ENCODE data around the gene PNRC1.
"Not testable (repeated sequence)": the region's sequence is repeated elsewhere in the genome, so short reads cannot be mapped to it uniquely, and the experiment has no call there.

PNRC1 gene

DNA sequence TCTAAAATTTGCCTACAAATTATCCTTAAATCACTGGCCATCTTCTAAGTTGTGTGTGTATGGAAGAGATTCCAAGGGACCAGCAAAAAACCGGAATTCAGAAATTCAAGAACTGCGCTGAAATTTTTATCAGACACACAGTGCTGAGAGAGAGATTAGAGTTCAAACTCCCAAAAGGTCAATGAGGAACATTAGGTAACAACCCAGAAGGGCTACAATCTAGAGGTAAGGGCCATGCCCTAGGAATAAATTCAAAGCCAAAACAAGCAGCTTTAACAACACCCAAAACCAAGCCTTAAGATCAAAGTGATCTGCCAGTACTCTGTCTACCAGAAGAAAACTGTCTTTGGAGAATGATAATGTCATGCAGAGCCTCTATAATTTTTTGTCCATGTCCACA lies 19.6 kb downstream of the PNRC1 start:
- DNase-seq (ENCODE audit: low read depth, low spot score), result no peak

- no peak for DNase-seq (ENCODE audit: low read depth, low spot score)
These were observed 29.7 kb downstream of the PNRC1 start for GRCh38 chr6:89110284-89110683.

- no peak for DNase-seq (ENCODE audit: low read depth, low spot score)
These were observed 31.4 kb downstream of the PNRC1 start for GRCh38 chr6:89111933-89112332.

DNA sequence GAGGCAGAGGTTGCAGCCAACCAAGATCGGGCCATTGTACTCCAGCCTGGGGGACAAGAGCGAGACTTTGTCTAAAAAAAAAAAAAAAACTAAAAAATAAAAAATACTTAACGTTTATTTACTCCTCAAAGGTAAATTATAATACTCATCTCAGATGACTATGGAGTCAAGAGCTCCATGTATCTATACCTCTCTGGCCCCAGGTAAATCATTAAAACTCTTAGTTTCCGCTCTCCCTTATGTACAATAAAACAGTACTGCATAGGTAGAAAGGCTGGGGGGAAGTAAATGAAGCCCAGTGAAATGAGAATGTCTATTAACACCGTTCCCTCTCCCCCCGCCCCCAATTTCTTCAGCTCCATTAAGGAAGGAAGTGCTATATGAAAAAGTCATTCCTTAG lies 36.2 kb downstream of the PNRC1 start:
- DNase-seq (ENCODE audit: low read depth, low spot score), result no peak

- DNase-seq (ENCODE audit: low read depth, low spot score), result peak; percentile 53
These were observed 36.9 kb downstream of the PNRC1 start, which contains the start of gene SRSF12 for GRCh38 chr6:89117211-89118108. TSS of gene SRSF12 (minus strand) at chr6:89118071. CDS start at chr6:89117887, 184 bp downstream.

- peak; percentile 11 for DNase-seq (ENCODE audit: low read depth, low spot score)
These were observed 38.4 kb downstream of the PNRC1 start for GRCh38 chr6:89118931-89119330.

GRCh38 chr6:89120371-89120770 lies 39.8 kb downstream of the PNRC1 start:
- no peak for DNase-seq (ENCODE audit: low read depth, low spot score)

GRCh38 chr6:89121934-89122333 lies 41.4 kb downstream of the PNRC1 start:
- DNase-seq (ENCODE audit: low read depth, low spot score), result no peak

- DNase-seq (ENCODE audit: low read depth, low spot score), result no peak
These were observed 42.1 kb downstream of the PNRC1 start for GRCh38 chr6:89122625-89123024.

DNA sequence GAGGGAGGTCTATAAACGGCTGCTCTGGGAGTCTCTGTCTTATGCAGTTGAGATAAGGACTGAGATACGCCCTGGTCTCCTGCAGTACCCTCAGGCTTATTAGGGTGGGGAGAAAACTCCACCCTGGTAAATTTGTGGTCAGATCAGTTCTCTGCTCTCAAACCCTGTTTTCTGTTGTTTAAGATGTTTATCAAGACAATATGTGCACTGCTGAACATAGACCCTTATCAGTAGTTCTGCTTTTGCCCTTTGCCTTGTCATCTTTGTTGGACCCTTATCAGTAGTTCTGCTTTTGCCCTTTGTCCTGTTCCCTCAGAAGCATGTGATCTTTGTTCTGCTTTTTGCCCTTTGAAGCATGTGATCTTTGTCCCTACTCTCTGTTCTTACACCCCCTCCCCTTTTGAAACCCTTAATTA lies 47.7 kb downstream of the PNRC1 start:
- not testable (repeated sequence) for DNase-seq (ENCODE audit: low read depth, low spot score)

GRCh38 chr6:89131599-89131998 lies 51.0 kb downstream of the PNRC1 start:
- DNase-seq (ENCODE audit: low read depth, low spot score), result no peak

DNA sequence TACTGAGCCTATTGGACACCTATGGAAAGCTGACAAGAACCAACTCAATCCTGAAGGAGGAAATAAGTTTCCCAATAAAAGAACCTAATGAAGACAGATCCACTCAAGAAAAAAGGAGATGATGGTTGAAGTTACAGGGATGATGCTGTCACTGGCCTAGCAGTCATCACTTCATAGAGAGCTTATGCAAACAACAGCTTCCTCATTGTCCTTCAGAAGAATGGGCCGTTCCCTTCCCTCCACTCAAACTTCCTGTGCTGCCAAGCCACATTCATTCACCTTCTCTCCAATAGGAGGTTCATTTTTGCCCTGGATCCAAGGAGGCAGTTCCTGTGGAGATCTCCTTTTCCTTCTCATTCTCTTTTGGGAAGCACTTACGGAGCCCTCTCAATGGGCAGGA lies 51.5 kb downstream of the PNRC1 start:
- no peak for DNase-seq (ENCODE audit: low read depth, low spot score)

GRCh38 chr6:89133981-89134380 lies 53.4 kb downstream of the PNRC1 start:
- DNase-seq (ENCODE audit: low read depth, low spot score), result peak; percentile 78

- DNase-seq (ENCODE audit: low read depth, low spot score), result peak; percentile 86
These were observed 54.2 kb downstream of the PNRC1 start for GRCh38 chr6:89134723-89135122.

Data from ELF-1 (cell line).